22Rv1 (cell line): ENCODE results near the gene ALLC.

Experiments
- CTCF ChIP-seq: fragments of 450-650 bp; IDR thresholded peaks from 2 replicates; pipeline ENCODE4 v1.5.1; 2017; ENCODE audit warnings: mild to moderate bottlenecking
- ZFX ChIP-seq: fragments of 450-650 bp; IDR thresholded peaks from 2 replicates; pipeline ENCODE4 v1.6.1; 2017; ENCODE audit warnings: antibody characterized with exemption, borderline replicate concordance

- TF ChIP-seq CTCF (no peak), ZFX (no peak)
These were observed 11.6 kb upstream of the ALLC start for GRCh38 chr2:3646446-3646845.
